Lung (tissue), 12 donors: ENCODE results near the gene MRPL47. TPM values are rescaled to one million over a fixed set of nuclear protein-coding genes. Genes with fewer than 3 reads are reported as not detected.

ENCODE experiments used
- ATAC-seq: fragments of 200-7000 bp; cut with Tn5 transposase; one replicate; pipeline ENCODE4 v1.9.1; 2020; ENCODE audit warnings: moderate number of reproducible peaks; ENCODE audit not compliant: insufficient read depth, low FRiP score
- DNase-seq, 3 donors: peaks; one replicate each; pipeline ENCODE4 v3.0.0-alpha.2; 2013 to 2017
- H3K27ac ChIP-seq, 2 donors: one replicate each; pipeline ENCODE4 v1.5.1; 2013; ENCODE audit warnings: mild to moderate bottlenecking in 2 of 2, moderate library complexity in 2 of 2, control low read depth in 1 of 2, inconsistent platforms in 1 of 2, low read depth in 1 of 2, low read length in 1 of 2
- H3K27me3 ChIP-seq, 3 donors: one replicate each; pipeline ENCODE4 v1.5.1; 2013; ENCODE audit warnings: low read length in 2 of 3; ENCODE audit not compliant: control insufficient read depth in 3 of 3, insufficient read depth in 3 of 3
- H3K36me3 ChIP-seq, 4 donors: one replicate each; pipeline ENCODE4 v1.5.1; 2013; ENCODE audit warnings: low read length in 4 of 4, mild to moderate bottlenecking in 1 of 4, moderate library complexity in 1 of 4; ENCODE audit not compliant: control insufficient read depth in 4 of 4, insufficient read depth in 4 of 4
- H3K4me1 ChIP-seq, 5 donors: one replicate each; pipeline ENCODE4 v1.5.1; 2013; ENCODE audit warnings: low read length in 5 of 5, mild to moderate bottlenecking in 2 of 5, moderate library complexity in 1 of 5; ENCODE audit not compliant: control insufficient read depth in 5 of 5, insufficient read depth in 5 of 5
- H3K4me3 ChIP-seq: one replicate; pipeline ENCODE4 v1.5.1; 2013; ENCODE audit warnings: mild to moderate bottlenecking, control low read depth, moderate library complexity
- H3K9ac ChIP-seq, 2 donors: one replicate each; pipeline ENCODE4 v1.5.1; 2013; ENCODE audit warnings: low read length in 2 of 2, control low read depth in 1 of 2; ENCODE audit not compliant: insufficient read depth in 1 of 2
- H3K9me3 ChIP-seq, 4 donors: one replicate each; pipeline ENCODE4 v1.5.1; 2013; ENCODE audit warnings: low read length in 3 of 4, mild to moderate bottlenecking in 1 of 4, moderate library complexity in 1 of 4; ENCODE audit not compliant: control insufficient read depth in 4 of 4, insufficient read depth in 3 of 4
- CTCF ChIP-seq: IDR thresholded peaks from 2 replicates; pipeline ENCODE4 v1.5.1; 2012; ENCODE audit warnings: mild to moderate bottlenecking; ENCODE audit errors: control extremely low read depth, extremely low read depth
- WGBS, 2 donors: extraction: QIAGEN DNeasy Blood & Tissue Kit; methylation state at CpG; one replicate each; pipeline ENCODE4 v1.1.7; 2013; 5-methylcytosine and 5-hydroxymethylcytosine counted together
- polyA plus RNA-seq, 2 donors: library from polyadenylated mRNA; stranded (reverse); fragments of 200-250 nt; gene quantifications; one replicate each; pipeline ENCODE4 v1.2.1, GENCODE V29; 2013
- total RNA-seq, 2 donors: library from RNA; depleted of rRNA in 1 of 2; stranded (reverse); fragments of >200 nt in 1 of 2; gene quantifications; one replicate each; pipeline ENCODE4 v1.2.1, GENCODE V29; 2014 to 2021
- donor health status: control.
- donor health status: control.
- donor health status: Bipolar disorder and iron deficiency.
- donor health status: healthy.
- donor health status: DM: yes; HTN: yes; CAD: no.

Gene MRPL47
- total and polyA plus RNA-seq, 4 donors = 24.3 to 92.8 (median 28.8) TPM

- ATAC-seq (no peak), DNase-seq (no peak)
- Histone ChIP-seq H3K4me3 (no peak overlapping the region), H3K9me3 (no peaks in the 10 kb centered on the region), H3K4me1 (peaks cover 0 to 1% (median 0%) of the 10 kb centered on the region in 5 donors), H3K9ac (no peak overlapping the region), H3K27ac (no peak overlapping the region), H3K27me3 (no peaks in the 10 kb centered on the region), H3K36me3 (no peaks in the 10 kb centered on the region)
- TF ChIP-seq CTCF = no peak
- WGBS, 2 donors = 98 to 100% methylated on average over 1 of the region's 1 CpG
These were observed 36.0 kb upstream of the MRPL47 start for GRCh38 chr3:179640469-179640868.

GRCh38 chr3:179630753-179631451 lies 26.5 kb upstream of the MRPL47 start:
- no peak overlapping the region for H3K9ac ChIP-seq
- no peaks in the 10 kb centered on the region for H3K27me3 ChIP-seq
- no peak for DNase-seq
- peaks cover 0 to 3% (median 0%) of the 10 kb centered on the region in 4 donors for H3K36me3 ChIP-seq
- H3K27ac ChIP-seq = no peak overlapping the region
- no peak for ATAC-seq
- WGBS, 2 donors = 72 to 76% methylated on average over 3 of the region's 3 CpGs
- H3K9me3 ChIP-seq = no peaks in the 10 kb centered on the region
- H3K4me3 ChIP-seq = no peak overlapping the region
- H3K4me1 ChIP-seq = peaks cover 0 to 2% (median 0%) of the 10 kb centered on the region in 5 donors
- TF ChIP-seq CTCF = no peak

- 70 to 86% methylated on average over 3 of the region's 3 CpGs for WGBS, 2 donors
- H3K36me3 ChIP-seq = peaks cover 5 to 23% (median 14%) of the 10 kb centered on the region in 4 donors
These were observed 20.0 kb upstream of the MRPL47 start for GRCh38 chr3:179624451-179624850.

More at GRCh38 chr3:179624451-179624850, 20.0 kb upstream of the MRPL47 start:
- H3K4me3 ChIP-seq = no peak overlapping the region
- no peak for DNase-seq
- ATAC-seq = no peak
- H3K9ac ChIP-seq = no peak overlapping the region
- TF ChIP-seq CTCF = no peak
- no peak overlapping the region for H3K27ac ChIP-seq
- no peaks in the 10 kb centered on the region for H3K27me3 ChIP-seq
- peaks cover 0 to 2% (median 0%) of the 10 kb centered on the region in 5 donors for H3K4me1 ChIP-seq
- H3K9me3 ChIP-seq = no peaks in the 10 kb centered on the region
